ENCODE measurements around the gene CCR5AS.
"Not testable (repeated sequence)": the region's sequence is repeated elsewhere in the genome, so short reads cannot be mapped to it uniquely, and the experiment has no call there.

Gene CCR5AS

GRCh38 chr3:46353647-46354410, 53.0 kb downstream of the CCR5AS start, which contains the start of gene CCR2:
Gene CCR2, plus strand, starts transcription at chr3:46354111. Its CDS starts 3,417 bp downstream, at chr3:46357528.
- DNase-seq = no peak

GRCh38 chr3:46353090-46353489, 53.8 kb downstream of the CCR5AS start:
- DNase-seq = no peak

GRCh38 chr3:46351646-46352045, 55.2 kb downstream of the CCR5AS start:
- no peak for DNase-seq

DNA sequence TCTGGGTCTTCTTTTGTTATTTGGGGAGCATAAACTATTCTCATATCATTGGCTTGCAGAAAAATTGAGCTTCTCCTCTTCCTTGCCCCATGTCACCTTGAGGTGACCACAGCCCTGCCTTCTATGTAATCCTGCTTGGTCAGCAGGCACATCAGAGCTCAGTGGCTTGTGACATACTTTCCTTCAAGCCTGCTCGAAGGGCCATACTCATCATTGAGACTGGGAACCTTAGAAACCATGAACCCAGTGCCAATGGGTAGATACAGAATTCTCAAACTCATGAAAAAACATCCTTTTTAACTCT, 56.7 kb downstream of the CCR5AS start:
- no peak for DNase-seq

- no peak for DNase-seq
These were observed 57.2 kb downstream of the CCR5AS start for GRCh38 chr3:46349484-46350261.

- DNase-seq = no peak
These were observed 57.9 kb downstream of the CCR5AS start for GRCh38 chr3:46348823-46349482.

- DNase-seq = no peak
These were observed 62.4 kb downstream of the CCR5AS start for GRCh38 chr3:46344476-46344875.

DNA sequence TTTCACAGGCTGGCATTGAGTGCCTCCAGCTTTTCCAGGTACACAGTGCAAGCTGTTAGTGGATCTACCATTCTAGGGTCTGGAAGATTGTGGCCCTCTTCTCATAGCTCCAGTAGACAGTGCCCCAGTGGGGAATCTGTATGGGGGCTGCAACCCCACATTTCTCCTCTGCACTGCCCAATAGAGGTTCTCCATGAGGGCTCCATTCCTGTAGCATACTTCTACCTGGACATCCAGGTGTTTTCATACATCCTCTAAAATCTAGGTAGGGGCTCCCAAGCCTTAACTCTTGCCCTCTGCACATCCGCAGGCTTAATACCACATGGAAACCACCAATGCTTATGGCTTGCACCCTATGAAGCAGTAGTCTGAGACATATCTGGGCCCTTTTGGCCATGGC, 68.0 kb downstream of the CCR5AS start:
- DNase-seq = no peak

GRCh38 chr3:46337911-46338310, 69.0 kb downstream of the CCR5AS start:
- no peak for DNase-seq

- no peak for DNase-seq
These were observed 71.3 kb downstream of the CCR5AS start for GRCh38 chr3:46335541-46335940.

- no peak for DNase-seq
These were observed 72.0 kb downstream of the CCR5AS start for GRCh38 chr3:46334741-46335478.

GRCh38 chr3:46330676-46331075, 76.2 kb downstream of the CCR5AS start:
- not testable (repeated sequence) for DNase-seq

DNA sequence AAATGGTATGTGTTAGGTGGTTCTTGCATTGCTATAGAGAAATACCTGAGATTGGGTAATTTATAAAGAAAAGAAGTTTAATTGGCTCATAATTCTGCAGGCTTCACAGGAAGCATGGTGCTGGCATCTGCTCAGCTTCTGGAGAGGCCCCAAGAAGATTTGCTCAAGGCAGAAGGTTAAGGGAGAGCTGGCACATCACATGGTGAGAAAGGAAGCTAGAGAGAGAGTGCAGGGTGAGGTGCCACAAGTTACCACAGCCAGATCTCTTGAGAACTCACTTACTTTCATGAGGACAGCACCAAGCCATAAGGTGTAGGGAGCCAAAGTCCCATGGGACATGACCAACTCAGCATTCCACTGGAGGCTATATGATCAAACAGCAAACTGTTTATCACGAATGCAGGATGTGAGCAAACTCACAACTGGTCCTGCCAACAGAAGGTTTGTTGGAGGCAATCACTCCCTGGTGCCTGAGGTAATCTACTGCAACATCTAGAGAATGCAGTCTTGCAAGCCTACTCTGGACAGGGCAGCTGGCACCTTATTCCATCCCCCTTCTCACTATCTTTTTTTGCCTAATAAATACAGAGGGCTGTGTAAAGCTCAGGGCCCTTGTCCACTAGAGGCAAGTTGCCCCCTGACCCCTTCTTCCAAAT, 81.1 kb downstream of the CCR5AS start:
- DNase-seq = no peak

GRCh38 chr3:46324036-46324435, 82.8 kb downstream of the CCR5AS start:
- no peak for DNase-seq

DNA sequence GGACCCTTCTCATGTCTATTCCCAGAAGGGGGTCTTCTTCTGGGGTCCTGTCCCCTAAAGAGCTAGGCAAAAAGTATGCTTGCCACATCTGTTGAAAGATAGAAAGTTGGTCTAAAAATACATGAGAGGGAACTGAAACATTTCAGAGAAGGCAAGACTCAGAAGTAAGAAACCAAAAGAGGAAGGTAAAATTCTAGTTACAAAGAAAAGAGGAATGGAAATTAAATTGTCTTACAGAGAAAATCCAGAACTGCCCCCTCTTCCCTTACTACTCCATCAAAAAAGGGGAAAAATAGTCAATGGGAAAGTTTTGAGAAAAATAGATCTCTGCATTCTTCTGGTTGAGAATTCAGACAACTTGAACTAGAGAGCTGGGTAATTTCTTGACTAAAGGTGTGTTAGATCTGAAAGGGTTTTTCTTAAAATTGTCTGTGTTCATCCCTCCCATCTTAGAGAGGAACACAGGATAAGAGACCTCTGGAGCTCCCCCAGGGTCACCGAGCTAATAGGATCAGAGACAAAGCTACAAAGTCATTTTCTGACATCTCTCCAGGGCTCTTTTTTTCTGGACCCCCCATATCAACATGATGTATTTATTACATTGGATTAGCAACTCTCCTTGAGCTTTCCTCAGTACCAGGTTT, 85.3 kb downstream of the CCR5AS start:
- DNase-seq = no peak

GRCh38 chr3:46318207-46318927, 88.5 kb downstream of the CCR5AS start:
- DNase-seq = no peak

GRCh38 chr3:46316206-46316605, 90.7 kb downstream of the CCR5AS start:
- DNase-seq = no peak

DNA sequence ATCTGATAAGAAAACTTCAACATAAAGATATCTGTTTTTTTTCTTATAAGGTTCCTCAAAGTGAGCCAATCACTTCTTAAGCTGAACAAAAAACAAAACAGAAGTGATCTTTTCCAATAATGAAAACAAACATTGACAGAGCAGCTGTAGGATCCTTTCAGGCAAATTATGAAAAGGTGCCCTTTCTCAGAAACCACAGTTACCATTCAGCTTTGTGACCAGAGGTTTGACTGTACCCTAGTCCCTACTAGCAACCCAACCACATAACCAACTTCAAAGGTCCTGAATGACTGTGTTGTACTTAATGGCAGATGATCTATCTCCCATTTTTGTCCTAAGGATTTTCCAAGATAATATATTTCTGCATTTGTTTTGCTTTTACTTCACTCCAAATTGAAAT, 92.3 kb downstream of the CCR5AS start:
- no peak for DNase-seq

Data from occipital lobe (tissue), 1 donor.